Stimulated activated CD8-positive, alpha-beta memory T cell treated with anti-CD3 and anti-CD28 coated beads, Interleukin-15, amount 100 ng/mL, for 1 hour (primary cell): ENCODE results near the gene EXOC4.

Experiments
- DNase-seq: peaks from one replicate; pipeline ENCODE4 v3.0.0-alpha.2; 2020; ENCODE audit warnings: low read depth

The EXOC4 gene

GRCh38 chr7:133997463-133997862 is 744.6 kb downstream of the EXOC4 start:
- no peak for DNase-seq

GRCh38 chr7:133999178-133999577 is 746.3 kb downstream of the EXOC4 start:
- DNase-seq, result no peak

DNA sequence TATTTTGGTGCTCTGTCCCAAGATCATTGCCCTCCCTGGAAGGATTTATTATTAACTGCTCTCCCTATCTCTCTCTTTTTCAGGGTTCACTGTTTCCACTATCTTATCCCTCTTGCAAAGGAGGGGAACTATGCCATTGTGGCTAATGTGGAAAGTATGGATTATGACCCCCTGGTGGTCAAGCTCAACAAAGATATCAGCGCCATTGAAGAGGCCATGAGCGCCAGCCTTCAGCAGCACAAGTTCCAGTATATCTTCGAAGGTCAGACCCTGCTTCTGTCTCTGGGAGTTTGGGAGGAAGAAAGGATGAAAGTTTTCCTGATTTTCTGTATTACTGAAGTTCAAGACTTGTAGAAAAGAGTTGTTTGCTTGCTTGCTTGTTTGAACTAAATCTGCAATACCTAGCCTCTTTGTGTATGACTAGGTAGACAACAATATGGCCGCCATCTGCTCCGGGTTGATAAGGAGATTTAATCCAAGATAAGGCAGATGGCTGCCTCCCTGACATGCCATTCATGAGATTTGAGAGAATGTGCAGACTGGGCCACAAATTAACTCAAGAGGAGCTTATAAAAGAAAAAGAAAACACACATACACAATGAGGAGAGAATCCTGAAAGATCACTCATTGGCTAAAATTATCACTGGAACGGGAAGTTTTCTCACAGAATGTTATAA is 752.1 kb downstream of the EXOC4 start:
- no peak for DNase-seq

- no peak for DNase-seq
These were observed 756.6 kb downstream of the EXOC4 start for GRCh38 chr7:134009314-134010110.

- DNase-seq, result no peak
These were observed 760.4 kb downstream of the EXOC4 start for GRCh38 chr7:134013249-134013648.

DNA sequence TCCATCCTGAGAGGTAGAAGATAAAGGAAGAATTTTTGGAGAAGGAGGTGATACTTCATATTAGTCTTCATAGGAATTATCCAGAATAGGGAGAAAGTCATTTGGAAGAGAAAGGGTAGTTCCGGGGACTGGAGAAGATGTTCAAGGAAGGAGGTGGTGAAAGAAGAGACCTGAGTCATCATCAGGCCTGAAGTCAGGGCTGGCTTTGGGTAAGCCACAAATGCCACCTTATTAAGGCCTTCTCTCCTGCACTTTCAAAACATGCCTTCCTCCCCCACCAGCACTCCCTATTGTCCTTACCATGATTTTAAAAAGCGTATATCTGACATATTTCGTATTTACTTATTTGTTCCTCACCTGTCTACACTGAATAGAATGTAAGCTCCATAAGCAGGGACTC is 762.1 kb downstream of the EXOC4 start:
- DNase-seq, result no peak

- no peak for DNase-seq
These were observed 763.5 kb downstream of the EXOC4 start for GRCh38 chr7:134016223-134016941.

GRCh38 chr7:134016942-134017303 is 764.0 kb downstream of the EXOC4 start:
- no peak for DNase-seq

GRCh38 chr7:134018306-134018705 is 765.4 kb downstream of the EXOC4 start:
- DNase-seq, result no peak

DNA sequence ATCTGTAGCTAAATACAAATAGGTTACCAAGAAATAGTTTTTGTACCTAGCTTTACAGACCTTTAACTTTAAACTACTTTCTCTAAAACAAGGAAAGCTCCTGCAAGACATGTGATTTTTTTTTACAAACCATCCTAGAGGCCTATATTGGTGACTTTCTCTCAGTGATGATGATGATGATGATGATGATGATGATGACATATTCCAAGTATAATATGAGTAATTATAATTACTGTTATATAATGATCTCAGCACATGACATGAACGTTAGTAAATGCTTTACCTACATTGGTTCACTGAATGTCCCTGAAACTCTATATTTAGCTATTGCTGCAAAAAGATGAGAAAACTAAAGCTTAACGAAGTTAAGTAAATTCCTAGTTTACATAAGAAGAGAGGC is 766.4 kb downstream of the EXOC4 start:
- no peak for DNase-seq

DNA sequence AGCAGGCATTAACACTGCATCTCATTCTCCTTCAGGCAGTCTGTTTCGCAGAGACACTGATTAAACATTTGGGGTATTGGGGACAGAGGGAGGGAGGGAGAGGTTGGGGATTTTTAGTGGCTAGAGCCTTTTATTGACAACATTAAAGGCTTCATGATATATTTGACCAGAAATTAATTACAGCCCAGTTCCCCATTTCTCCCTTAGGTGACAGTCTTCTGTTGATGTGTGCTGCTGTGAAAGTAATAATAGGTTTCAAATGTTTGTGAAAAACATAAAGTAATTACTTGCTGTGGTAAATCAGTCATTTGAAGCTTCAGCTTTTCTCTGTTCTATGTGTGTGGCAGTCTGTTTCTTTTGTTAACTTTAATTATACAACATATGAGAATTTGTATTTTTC is 769.0 kb downstream of the EXOC4 start:
- DNase-seq, result no peak

GRCh38 chr7:134022286-134022911 is 769.5 kb downstream of the EXOC4 start:
- no peak for DNase-seq

DNA sequence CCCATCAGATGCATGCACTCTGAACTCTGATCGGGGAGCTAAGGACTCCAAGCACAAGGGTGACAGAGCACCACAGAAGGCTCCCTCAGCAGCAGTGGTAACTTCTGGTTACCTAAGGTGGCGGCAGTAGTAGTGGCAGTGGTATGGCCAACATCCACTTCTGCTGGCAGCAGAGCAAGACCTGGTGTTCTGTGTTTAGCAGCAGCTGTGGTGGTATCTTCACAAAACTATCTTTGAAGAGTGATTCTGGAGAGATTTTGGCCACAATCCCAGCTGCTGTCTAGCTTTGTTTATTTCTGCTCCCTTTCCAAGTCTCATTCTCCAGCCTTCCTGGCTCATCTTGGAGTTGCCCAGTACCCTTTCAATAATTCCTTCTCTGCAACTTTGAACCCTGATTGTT is 771.9 kb downstream of the EXOC4 start:
- DNase-seq, result no peak

- no peak for DNase-seq
These were observed 776.0 kb downstream of the EXOC4 start for GRCh38 chr7:134028853-134029252.

DNA sequence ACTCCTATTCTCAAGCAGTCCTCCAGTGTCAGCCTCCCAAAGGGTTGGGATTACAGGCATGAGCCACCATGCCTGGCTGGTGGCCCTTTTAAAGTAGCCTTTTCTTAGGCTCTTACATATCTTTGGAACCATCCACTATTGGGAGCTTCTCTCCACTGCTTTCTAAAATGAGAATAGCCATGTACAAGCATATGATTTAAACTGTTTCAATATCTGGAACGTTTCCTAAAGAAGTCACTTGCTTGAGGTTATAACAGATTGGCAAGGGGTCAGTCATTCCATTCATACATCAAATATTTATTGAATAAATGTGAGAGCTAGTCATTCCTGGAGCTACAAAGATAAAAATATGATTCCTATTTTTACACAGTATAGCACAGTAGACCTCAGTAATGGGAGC is 776.9 kb downstream of the EXOC4 start:
- no peak for DNase-seq

DNA sequence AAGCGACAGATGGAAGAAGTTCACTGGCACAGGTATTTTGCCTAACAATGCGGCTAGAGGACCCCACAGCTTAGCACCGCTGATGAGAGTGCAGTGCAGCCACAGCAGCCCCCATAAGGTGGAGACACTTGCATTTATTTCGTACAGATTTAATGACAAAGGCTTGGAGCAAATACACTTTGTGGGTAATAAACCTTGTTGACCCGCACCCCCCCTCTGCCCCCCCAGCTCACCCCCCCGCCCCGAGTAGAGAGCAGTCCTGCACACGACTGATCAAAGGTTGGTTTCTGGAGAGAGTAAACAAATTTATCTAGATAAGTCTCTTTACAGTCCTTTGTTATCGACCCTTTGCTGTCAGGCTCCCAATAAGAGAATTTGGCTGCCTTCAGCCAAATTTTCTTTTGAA is 777.6 kb downstream of the EXOC4 start:
- DNase-seq, result no peak

DNA sequence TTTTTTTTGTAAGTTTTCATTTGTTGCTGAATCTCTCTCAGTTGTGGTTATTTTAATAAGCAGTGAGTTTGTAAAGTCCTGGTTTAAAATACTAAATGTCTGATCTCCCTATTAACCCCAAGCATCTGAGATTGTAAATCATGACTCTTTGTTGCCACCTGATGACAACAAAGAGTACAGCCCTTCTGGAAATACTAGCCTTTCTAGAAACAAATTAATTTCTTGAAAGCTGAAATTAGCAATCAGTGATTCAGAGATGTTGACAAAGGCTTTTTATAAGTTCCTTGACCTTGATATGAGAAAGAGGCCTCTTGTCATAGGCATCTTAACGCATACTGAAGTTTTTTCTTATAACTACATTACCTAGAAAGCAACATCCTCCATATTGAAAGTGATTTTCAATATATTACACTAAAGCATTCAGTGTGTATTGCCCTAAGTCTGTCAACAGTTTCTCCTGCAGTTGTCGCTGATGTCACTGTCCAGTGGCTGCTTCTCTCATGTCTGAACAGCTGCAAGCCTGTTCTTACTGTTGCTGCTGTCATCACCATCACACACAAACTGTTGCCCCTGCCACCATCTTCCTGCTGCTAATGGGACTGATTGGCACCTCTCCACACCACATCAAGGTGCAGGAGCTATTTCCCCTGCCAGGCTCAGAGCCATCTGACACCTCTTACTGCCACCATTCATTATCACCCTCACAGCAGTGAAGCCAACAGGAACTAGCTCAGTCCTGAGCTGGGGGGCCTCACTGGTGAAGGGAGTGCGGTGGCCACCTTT is 779.1 kb downstream of the EXOC4 start:
- no peak for DNase-seq

DNA sequence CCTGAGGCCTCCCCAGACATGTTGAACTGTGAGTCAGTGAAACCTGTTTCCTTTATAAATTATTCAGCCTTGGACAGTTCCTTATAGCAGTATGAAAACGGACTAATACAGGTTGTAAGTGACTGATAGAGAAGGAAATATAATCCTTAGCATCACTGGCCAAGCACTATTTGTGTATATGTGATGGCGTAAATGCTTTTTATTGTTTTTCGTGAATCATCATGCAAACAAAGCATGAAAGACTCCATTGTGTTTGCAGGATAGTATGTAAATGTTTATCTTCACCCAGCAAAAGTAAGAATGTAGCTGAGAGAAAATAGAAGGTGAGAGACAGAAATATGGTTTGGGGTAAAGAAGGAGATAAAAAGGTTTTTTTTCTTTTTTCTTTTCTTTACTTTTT is 781.8 kb downstream of the EXOC4 start:
- DNase-seq, result no peak

DNA sequence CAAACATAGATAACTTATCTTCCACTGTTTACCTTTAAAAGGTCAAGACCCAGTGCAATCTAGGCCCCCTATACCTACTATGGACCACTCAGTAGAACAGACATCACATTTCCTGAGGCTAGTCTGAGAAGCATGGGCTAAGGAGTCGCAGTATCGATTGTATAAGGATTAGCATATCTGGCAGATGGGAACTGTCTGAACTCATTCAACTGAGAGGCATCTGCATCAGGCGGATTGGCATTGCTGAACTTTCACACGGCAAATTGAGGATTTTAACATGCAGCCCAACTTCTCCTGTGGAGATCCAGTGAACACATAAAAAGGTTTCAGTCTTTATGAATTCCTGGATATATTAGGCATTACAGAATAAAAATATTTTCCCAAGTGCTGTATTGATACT is 785.1 kb downstream of the EXOC4 start:
- DNase-seq, result no peak

- no peak for DNase-seq
These were observed 788.1 kb downstream of the EXOC4 start for GRCh38 chr7:134040988-134041387.

DNA sequence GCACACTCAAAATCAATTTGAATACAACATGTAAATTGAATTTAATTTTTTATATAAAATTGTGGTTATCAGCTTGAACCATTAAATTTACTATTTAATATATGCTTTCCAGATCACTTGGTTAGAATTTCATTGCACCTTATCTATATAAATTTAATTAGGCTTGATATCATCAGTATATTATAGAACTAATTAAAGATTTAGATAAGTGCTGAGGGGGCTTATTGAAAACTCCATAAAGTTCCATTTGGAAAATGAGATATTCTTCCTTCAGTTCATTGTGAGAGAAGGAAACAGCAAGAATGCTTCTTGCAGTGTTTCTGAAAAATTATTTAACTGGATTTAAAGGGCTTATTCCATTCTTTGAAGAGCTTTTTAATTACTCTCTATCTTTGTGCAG is 788.6 kb downstream of the EXOC4 start:
- no peak for DNase-seq

DNA sequence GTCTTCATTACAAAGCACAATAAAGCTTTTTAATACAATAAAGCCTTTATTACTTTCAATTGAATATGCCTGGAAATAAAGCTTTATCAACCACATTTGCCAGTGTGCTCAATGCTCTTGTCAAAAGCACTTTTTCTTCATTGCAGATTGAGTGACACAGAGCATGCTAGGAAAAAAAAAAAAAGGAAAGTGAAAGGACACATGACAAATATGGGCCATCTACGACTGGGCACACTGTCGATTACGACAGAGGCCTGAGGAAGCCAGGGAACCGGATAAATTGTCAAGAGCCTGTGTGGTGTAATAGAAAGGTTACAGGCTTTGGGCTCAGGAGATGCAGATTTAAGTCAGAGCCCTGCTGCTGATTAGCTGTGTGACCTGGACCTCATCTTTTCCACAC is 789.4 kb downstream of the EXOC4 start:
- no peak for DNase-seq
